Activated gamma-delta T cell treated with anti-CD3 and anti-CD28 coated beads, Interleukin-2, amount 50 U/mL, for 16 hours (primary cell): ENCODE results near the gene GIT2.
"Not testable (repeated sequence)": the region's sequence is repeated elsewhere in the genome, so short reads cannot be mapped to it uniquely, and the experiment has no call there.

Experiments
- DNase-seq: peaks from one replicate; pipeline ENCODE4 v3.0.0-alpha.2; 2020; ENCODE audit warnings: low read depth

The GIT2 gene

GRCh38 chr12:109920261-109920780, 75.8 kb downstream of the GIT2 start:
- no peak for DNase-seq

GRCh38 chr12:109919456-109919855, 76.7 kb downstream of the GIT2 start:
- DNase-seq = no peak

GRCh38 chr12:109916045-109916444, 80.1 kb downstream of the GIT2 start:
- DNase-seq = no peak

- DNase-seq = no peak
Observed at GRCh38 chr12:109915171-109916040, 80.8 kb downstream of the GIT2 start.

DNA sequence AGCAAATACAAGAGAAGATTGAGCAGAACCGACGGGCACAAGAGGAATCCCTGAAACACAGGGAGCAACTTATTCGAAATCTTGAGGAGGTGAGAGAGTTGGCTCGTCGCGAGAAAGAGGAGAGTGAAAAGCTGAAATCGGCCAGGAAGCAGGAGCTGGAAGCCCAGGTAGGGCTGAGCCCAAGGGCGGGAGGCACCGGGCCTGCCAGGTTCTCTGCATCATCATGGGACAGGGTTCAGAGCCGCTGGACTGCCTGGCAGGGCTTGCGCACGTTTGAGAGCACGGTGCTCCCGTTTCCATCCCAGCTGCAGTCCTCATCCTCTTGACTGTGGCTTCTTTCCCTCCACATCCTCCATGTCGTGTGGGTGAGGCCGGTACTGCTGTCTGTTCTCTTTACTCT, 81.7 kb downstream of the GIT2 start:
- no peak for DNase-seq

- DNase-seq = no peak
Observed at GRCh38 chr12:109912855-109913321, 83.3 kb downstream of the GIT2 start.

DNA sequence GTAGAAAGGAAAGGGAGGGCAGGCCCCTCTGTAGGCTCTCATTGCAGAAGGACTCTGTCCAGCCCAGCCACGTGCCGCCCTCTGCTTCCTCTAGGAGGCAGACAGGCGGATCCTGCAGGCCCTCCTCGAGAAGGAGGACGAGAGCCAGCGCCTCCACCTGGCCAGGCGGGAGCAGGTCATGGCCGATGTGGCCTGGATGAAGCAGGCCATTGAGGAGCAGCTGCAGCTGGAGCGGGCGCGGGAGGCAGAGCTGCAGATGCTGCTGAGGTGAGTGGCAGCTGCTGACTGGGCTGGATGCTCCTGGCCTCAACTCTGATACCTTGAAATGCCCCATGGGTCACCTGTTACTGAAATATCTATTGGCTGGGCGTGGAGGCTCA, 85.2 kb downstream of the GIT2 start:
- no peak for DNase-seq

DNA sequence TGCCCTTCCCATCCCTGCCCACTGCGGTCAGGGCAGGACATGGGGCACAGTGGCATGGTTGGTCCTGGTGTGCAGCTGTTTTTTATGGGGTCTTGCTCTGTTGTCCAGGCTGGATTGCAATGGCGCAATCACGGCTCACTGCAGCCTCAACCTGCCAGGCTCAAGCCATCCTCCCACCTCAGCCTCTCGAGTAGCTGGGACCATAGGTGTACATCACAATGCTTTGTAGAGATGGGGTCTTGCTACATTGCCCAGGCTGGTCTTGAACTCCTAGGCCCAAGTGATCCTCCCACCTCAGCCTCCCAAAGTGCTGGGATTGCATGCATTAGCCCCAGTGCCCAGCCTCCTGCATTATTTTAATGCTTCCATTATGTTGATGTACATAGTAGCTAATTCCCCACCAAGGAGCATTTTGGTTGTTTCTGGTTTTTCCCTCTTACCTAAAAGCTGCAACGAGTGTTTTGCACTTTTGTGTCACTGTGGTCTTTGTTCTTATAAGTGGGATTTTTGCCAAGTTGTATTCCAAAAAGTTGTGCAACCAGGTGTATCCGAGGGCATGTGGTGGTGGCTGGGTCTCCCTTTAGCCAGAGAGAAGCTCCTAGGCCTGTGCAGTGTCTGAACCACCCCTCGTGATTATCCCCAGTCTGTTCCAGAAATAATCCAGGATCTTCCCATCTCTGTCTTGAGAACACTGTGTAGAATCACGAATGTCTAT, 85.8 kb downstream of the GIT2 start:
- no peak for DNase-seq

- no peak for DNase-seq
Observed at GRCh38 chr12:109905301-109905700, 90.9 kb downstream of the GIT2 start.

- no peak for DNase-seq
Observed at GRCh38 chr12:109902891-109903418, 93.2 kb downstream of the GIT2 start.

DNA sequence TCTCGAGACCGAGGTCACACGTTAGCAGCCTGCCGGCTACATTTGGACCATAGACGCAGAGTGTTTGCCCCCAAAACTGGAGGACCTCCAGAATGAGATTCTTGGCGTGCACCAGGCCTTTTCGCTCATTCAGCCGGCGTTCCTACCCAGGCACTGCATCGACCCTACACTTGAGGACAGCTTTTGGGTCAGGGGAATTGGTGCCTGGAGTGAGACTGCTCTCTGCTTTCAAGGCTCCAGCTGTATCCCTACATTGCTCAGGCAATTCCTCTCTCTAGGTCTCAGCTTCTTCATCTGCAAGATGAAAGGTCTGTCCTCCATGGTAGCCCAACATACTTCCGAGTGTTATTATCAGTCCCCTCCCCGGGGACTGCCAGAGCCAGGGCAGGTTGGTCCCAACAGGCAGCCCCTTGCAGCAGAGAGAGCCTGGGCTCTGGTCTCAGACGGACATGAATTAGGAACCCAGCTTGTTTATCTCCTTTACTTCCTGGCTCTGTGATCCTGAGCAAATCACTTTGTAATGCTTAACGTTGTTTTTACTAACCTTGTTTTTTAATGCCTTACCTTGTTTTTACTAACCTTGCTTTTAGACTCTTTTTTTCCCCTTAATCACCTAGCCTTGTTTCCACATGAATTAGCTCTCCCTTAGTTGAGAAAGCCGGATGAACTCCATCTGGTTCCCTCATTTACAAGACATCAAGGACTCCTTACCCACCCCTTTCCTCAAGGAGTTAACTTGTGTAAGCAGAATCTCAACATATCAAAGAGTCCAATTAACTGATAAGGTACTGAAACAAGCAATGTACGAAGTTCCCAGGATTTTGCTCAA, 95.2 kb downstream of the GIT2 start:
- no peak for DNase-seq

GRCh38 chr12:109899783-109900751, 96.1 kb downstream of the GIT2 start, which contains the start of gene TCHP:
Gene TCHP (plus strand): TSS chr12:109900274. CDS start chr12:109903027, 2,753 bp downstream.
- peak; percentile 51 for DNase-seq

- not testable (repeated sequence) for DNase-seq
Observed at GRCh38 chr12:109899345-109899744, 96.8 kb downstream of the GIT2 start.

DNA sequence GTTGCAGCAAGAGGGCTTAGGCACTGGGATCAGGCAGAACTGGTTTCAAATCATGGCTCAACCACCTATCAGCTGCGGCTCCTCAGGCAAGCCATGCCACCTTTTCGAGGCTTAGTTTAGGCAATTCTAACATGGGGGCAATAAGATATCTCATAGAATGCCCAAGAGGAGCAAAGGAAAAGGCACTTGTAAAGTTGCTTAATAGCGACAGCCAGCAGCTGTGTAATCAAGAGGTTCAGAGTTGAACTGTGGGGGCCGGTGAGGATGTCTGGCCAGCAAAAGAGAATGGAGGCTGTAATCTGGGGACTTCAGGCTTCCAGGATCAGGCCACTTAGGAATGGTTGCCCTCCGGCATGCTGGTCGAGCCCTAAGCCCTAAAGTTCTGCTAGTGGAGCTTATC, 99.1 kb downstream of the GIT2 start:
- no peak for DNase-seq

DNA sequence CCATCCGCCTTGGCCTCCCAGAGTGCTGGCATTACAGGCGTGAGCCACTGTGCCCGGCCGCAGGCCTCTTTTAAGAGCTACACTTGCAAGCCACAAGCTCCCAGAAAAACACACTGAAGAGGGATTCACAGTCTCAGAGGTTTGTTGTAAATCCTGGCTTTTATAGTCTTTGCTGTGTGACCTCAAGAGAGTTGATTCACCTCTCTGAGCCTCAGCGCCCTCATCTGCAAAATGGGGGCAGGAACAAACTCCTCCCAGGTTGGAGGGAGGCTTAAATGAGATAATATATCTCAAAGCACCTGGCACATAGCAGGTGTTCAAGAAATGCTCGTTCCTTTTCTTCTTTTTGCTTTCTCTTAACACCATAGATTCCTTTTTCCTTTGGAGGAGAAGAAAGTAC, 100.0 kb downstream of the GIT2 start:
- no peak for DNase-seq

GRCh38 chr12:109894939-109895338, 101.2 kb downstream of the GIT2 start:
- DNase-seq = no peak

DNA sequence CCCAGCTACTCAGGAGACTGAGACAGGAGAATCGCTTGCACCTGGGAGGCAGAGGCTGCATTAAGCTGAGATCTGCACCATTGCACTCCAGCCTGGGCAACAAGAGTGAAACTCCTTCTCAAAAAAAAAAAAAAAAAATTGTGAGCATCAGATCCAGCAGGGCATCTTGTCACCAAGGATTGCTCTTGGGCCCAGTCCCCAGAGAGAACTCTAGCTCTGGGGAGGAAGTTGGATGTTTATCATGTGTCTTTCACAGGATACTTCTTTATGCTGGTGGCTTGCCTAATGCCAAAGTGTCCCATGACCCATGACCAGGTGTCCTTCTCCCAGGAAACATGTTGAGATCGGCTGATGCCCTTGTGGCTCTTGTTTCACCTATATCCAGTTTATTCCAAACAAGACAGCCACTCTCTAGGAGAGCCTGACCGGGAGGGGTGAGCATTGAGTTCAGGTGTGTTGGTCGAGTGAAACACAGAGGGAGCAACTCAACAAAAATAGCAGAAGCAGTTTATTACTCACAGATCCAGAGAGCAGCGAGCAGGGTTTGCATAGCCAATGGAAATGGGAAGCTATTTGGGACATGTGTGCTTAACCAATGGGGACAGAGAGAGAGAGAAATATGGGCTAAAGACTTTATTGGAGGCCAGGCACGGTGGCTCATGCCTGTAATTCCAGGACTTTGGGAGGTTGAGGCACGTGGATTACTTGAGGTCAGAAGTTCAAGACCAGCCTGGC, 102.7 kb downstream of the GIT2 start:
- DNase-seq = no peak

- DNase-seq = no peak
Observed at GRCh38 chr12:109892748-109893147, 103.4 kb downstream of the GIT2 start.

GRCh38 chr12:109892165-109892715, 103.9 kb downstream of the GIT2 start:
- no peak for DNase-seq

- not testable (repeated sequence) for DNase-seq
Observed at GRCh38 chr12:109891731-109892130, 104.4 kb downstream of the GIT2 start.
